Measurements from ENCODE around the gene SIDT1. TPM values are rescaled to one million over a fixed set of nuclear protein-coding genes. Genes with fewer than 3 reads are reported as not detected.
A peak's percentile ranks its signal among the peaks of the same experiment; 100 is the strongest.

Gene SIDT1
- total RNA-seq, 1 experiment from 2014 or later, result not detected

DNA sequence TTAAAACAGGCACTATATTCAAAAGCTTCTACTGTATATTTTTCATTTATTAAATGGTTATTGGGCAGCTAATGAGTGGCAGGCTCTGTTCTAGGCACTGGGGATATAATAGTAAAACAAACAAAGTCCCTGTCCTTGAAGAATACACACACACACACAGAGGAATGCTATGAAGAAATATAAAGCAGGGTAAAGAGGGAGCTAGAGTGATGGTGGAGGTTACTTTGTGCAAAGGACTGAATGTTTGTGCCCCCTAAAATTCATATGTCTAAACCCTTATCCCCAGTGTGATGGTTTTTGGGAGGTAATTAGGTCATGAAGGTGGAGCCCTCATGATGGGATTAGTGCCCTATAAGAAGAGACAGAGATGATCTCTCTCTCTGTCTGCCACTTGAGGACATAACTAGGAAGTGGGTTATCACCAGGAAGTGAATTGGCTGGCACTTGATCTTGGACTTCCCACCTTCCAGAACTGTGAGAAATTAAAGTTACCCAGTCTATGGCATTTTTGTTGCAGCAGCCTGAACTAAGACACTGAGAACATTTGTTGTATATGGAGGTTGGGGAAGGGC lies 132.3 kb downstream of the SIDT1 start:
- H3T11ph ChIP-seq (ENCODE audit: low read length), result no peak overlapping the region

More for the DNA sequence above, 132.3 kb downstream of the SIDT1 start:
- Histone ChIP-seq H3K14ac (ENCODE audit: insufficient read depth, low read length) (no peak overlapping the region), H2BK120ac (ENCODE audit: low read depth, low read length, poor library complexity, severe bottlenecking) (no peak overlapping the region), H3K23me2 (ENCODE audit: insufficient read length, low read depth, low read length, poor library complexity, severe bottlenecking) (no peaks in the 10 kb centered on the region), H2AFZ (ENCODE audit: low read length) (no peak overlapping the region), H4K91ac (ENCODE audit: insufficient read length, low read depth, low read length) (no peak overlapping the region), H4K20me1 (ENCODE audit: control insufficient read depth, insufficient read depth, insufficient read length) (no peaks in the 10 kb centered on the region), H3K9ac (ENCODE audit: extremely low read depth, insufficient read length, low read length) (no peak overlapping the region), H3K4me2 (ENCODE audit: insufficient read depth, insufficient read length, low read length) (no peak overlapping the region), H2BK15ac (ENCODE audit: low read depth, low read length) (no peak overlapping the region), H2BK20ac (ENCODE audit: low read depth, low read length, poor library complexity, severe bottlenecking) (no peak overlapping the region), H2AK5ac (ENCODE audit: insufficient read length, low read length) (no peak overlapping the region), H4K8ac (replicated peaks; ENCODE audit: insufficient read length, low read depth, low read length) (no peak overlapping the region), H3K27ac (ENCODE audit: insufficient read length, low read depth, low read length) (no peak overlapping the region), H2BK5ac (ENCODE audit: insufficient read length, low read length) (no peak overlapping the region), H3K79me2 (ENCODE audit: insufficient read depth, low read length) (no peaks in the 10 kb centered on the region), H3K27me3 (ENCODE audit: insufficient read depth, low read length) (no peaks in the 10 kb centered on the region), H3K9me3 (ENCODE audit: control insufficient read depth, low read depth, low read length) (no peaks in the 10 kb centered on the region), H3K23ac (ENCODE audit: insufficient read length, low read depth, low read length) (no peak overlapping the region), H3K4ac (ENCODE audit: low read depth, low read length) (no peak overlapping the region), H4K5ac (ENCODE audit: insufficient read length, low read depth, low read length) (no peak overlapping the region), H3K4me1 (ENCODE audit: insufficient read depth, low read length) (no peaks in the 10 kb centered on the region), H3K79me1 (ENCODE audit: insufficient read depth, low read depth, low read length, poor library complexity, severe bottlenecking) (no peaks in the 10 kb centered on the region), H3K18ac (ENCODE audit: insufficient read length, low read depth, low read length) (no peak overlapping the region), H2BK12ac (ENCODE audit: insufficient read length, low read depth, low read length) (no peak overlapping the region), H3K56ac (ENCODE audit: insufficient read length, low read depth, low read length) (no peak overlapping the region)
- H3K36me3 Mint-ChIP-seq (ENCODE audit: insufficient read depth in 1 of 3, low read depth in 3 of 3), result peaks cover 8 to 13% (median 12%) of the 10 kb centered on the region in 3 experiments; a peak in 6 of 7 replicates
- TF ChIP-seq, protein P1, sequence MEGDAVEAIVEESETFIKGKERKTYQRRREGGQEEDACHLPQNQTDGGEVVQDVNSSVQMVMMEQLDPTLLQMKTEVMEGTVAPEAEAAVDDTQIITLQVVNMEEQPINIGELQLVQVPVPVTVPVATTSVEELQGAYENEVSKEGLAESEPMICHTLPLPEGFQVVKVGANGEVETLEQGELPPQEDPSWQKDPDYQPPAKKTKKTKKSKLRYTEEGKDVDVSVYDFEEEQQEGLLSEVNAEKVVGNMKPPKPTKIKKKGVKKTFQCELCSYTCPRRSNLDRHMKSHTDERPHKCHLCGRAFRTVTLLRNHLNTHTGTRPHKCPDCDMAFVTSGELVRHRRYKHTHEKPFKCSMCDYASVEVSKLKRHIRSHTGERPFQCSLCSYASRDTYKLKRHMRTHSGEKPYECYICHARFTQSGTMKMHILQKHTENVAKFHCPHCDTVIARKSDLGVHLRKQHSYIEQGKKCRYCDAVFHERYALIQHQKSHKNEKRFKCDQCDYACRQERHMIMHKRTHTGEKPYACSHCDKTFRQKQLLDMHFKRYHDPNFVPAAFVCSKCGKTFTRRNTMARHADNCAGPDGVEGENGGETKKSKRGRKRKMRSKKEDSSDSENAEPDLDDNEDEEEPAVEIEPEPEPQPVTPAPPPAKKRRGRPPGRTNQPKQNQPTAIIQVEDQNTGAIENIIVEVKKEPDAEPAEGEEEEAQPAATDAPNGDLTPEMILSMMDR (conservative IDR thresholded peaks at IDR 0.05), result no peak
- H3K4me3 Mint-ChIP-seq, result no peak overlapping the region
- peak overlapping the region in 1 of 3 experiments; percentile 10; a peak in 1 of 7 replicates for H3K27ac Mint-ChIP-seq
- no peaks in the 10 kb centered on the region for H3K9me3 Mint-ChIP-seq
- H3K27me3 Mint-ChIP-seq (ENCODE audit: low read depth), result no peaks in the 10 kb centered on the region
- no peak for DNase-seq
- peaks cover 15 to 18% of the 10 kb centered on the region in 2 experiments for H3K4me1 Mint-ChIP-seq

Measured in H9 (cell line).